Hematopoietic multipotent progenitor cell treated with erythropoietin and hydrocortisone succinate and interleukin-3 and kit ligand, for 4 days (in vitro differentiated cells): ENCODE data around the gene DDX20.
A peak's percentile ranks its signal among the peaks of the same experiment; 100 is the strongest.
"Not testable (repeated sequence)": the region's sequence is repeated elsewhere in the genome, so short reads cannot be mapped to it uniquely, and the experiment has no call there.

Experiments
- DNase-seq: peaks from one replicate; pipeline ENCODE4 v3.0.0-alpha.2; 2015

Gene DDX20

GRCh38 chr1:111795401-111795800, 39.7 kb downstream of the DDX20 start:
- no peak for DNase-seq

- no peak for DNase-seq
Measured at GRCh38 chr1:111798580-111798979, 42.9 kb downstream of the DDX20 start.

- DNase-seq = not testable (repeated sequence)
Measured at GRCh38 chr1:111799722-111800121, 44.0 kb downstream of the DDX20 start.

GRCh38 chr1:111801071-111801850, 45.6 kb downstream of the DDX20 start:
- no peak for DNase-seq

- DNase-seq = no peak
Measured at GRCh38 chr1:111802110-111802509, 46.4 kb downstream of the DDX20 start.

GRCh38 chr1:111802984-111803383, 47.3 kb downstream of the DDX20 start:
- no peak for DNase-seq

- DNase-seq = no peak
Measured at GRCh38 chr1:111803951-111804350, 48.2 kb downstream of the DDX20 start.

- DNase-seq = no peak
Measured at GRCh38 chr1:111804776-111805175, 49.1 kb downstream of the DDX20 start.

GRCh38 chr1:111805251-111805650, 49.5 kb downstream of the DDX20 start:
- no peak for DNase-seq

- no peak for DNase-seq
Measured at GRCh38 chr1:111811891-111812290, 56.2 kb downstream of the DDX20 start.

- DNase-seq = no peak
Measured at GRCh38 chr1:111812306-111812705, 56.6 kb downstream of the DDX20 start.

- DNase-seq = peak; percentile 39
Measured at GRCh38 chr1:111813440-111814304, 58.0 kb downstream of the DDX20 start.

- no peak for DNase-seq
Measured at GRCh38 chr1:111814305-111814628, 58.6 kb downstream of the DDX20 start.

- peak; percentile 33 for DNase-seq
Measured at GRCh38 chr1:111814642-111815041, 58.9 kb downstream of the DDX20 start.
